GM19397 (cell line): ENCODE results near the gene BTBD8.

Experiments
- ATAC-seq: cut with Tn5 transposase; IDR thresholded peaks from one replicate; pipeline ENCODE4 v1.9.1; 2021; ENCODE audit warnings: mild to moderate bottlenecking, moderate library complexity; ENCODE audit not compliant: unreplicated experiment

BTBD8 gene

DNA sequence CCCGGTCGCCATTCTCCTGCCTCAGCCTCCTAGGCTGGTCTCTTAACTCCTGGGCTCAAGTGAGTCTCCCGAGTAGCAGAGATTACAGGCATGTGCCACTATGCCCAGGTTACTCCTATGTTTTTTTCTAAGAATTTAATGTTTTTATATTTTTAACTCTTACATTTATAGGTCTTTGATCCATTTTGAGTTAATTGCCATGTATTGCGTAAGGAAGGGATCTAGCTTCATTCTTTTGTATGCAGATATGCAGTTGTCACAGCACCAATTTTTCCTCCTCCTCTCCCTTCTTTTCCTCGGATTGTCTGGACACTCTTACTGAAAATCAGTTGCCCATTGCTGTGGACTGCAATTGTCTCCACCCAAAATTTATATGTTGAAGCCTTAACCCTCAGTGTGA lies 11.5 kb downstream of the BTBD8 start:
- ATAC-seq: no peak

DNA sequence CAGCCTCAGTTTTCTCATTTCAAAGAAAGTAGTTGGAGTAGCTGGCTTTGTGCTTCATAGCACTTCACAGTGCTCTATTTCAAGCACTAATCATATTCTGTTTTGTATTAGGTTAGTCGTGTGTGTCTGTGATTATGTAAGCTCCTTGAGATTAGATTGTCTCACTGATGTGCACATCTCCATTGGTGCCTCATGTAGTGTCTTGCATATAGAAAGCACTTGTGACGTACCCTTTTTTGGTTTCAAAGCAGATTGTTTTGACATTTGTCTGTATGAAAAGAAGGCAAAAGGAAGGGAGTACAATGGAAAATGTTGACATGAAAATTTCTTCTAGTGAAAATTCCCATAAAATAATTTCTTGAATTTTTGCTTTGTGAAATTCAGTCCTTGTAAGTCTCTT lies 13.9 kb downstream of the BTBD8 start:
- no peak for ATAC-seq

DNA sequence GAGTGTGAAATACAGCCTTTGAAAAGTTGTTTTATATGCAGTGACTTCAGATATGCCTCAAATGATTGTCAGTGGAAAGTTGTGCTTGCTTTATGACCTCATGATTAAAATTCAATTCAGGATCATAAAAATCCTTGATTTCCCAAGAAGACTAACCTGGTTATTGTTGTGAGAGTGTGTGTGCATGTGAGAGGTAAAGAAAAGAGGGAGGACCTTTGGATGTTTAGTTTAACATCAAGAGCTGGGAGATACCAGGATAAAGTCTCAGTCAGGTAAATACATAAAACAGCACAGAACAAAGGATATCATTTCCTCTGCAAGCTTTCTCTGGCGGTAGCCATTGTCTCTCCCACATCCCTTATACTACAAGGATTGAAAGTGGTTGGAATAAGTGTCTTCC lies 14.4 kb downstream of the BTBD8 start:
- no peak for ATAC-seq

DNA sequence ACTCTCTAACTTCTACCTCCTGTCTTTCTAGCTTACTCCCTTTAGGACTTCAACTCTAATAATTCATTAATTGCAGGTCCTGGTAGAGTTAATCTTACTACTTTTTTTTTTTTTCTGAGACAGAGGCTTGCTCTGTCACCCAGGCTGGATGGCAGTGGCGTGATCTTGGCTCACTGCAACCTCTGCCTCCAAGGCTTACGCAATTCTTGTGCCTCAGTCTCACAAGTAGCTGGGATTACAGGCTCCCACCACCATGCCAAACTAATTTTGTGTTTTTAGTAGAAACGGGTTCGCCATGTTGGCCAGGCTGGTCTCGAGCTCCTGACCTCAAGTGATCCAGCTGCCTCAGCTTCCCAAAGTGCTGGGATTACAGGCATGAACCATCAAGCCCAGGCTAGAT lies 15.7 kb downstream of the BTBD8 start:
- no peak for ATAC-seq

DNA sequence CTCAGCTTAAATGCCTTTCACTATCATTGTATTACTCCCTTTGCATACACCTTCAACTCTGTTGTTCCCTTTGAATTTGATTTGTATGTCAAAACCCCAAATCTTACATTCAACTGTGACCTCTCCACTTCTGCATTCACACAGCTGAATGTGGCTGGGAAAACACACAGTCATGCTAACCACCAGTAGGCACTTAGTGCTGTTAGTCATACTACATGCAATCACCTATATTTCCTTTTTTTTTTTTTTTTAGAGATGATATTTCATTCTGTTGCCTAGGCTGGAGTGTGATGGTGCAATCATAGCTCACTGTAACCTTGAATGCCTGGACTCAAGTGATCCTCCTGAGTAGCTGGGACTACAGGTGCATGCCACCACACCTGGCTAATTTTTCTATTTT lies 16.2 kb downstream of the BTBD8 start:
- ATAC-seq: no peak

DNA sequence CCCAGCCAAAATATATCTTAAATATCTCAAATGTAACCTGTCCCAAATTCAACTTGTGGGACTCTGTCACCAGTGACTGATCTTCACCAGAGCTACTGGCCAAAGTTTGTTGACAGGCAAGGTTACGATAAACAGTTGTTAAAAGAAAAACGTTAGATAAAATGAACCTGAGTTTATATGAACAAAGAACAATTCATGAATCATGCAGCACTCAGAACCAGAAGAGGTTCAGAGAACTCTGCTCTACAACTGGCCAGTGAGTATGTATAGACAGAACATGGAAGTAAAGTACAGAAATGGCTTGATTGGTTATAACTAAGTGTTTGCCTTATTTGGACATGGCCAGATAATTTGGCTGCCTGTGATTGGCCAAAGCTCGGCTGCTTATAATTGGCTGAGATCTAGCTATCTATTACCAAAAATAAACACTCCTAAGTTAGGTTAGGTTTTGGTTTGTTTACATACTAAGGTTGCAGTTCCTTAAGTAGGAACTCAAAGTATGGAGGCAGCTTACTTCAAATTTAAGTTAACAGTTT lies 25.5 kb downstream of the BTBD8 start:
- no peak for ATAC-seq

DNA sequence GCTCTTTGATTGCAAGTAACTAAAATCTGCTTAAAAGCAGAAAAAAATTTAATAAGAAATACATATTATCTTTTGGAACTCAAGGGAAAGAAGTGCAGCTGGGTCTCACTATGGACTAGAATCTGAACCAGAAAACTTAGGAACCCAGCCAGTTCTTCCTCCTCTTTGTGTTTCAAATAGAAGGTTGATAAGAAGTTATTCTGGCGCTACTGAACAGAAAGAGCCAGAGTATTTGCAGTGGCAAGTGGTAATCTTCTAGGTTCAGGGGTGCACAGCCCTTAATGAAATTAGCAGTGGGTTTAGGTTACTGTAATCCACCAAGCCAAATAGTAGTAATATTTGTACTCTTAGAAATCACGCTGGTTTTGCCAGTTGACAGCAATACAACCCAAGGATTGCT lies 28.5 kb downstream of the BTBD8 start:
- no peak for ATAC-seq

DNA sequence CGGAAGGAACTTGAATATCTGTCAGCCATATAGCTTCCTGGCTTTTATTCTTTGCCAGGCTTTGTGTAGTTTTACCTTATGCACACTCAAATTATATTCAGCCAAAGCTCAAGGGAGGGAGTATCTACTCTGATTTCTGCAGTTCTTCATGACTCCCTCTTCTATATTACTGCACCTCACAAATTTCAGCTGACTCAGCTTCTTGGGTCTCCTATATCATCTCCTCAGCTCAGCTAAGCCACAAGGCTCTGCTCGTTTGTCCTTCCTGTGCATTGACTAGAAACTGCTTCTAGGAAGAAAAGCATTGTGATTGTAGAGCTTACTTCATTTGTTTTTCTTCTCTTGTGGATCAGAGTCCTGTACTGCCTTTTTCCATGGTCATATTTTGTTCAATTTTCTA lies 37.4 kb downstream of the BTBD8 start:
- no peak for ATAC-seq

DNA sequence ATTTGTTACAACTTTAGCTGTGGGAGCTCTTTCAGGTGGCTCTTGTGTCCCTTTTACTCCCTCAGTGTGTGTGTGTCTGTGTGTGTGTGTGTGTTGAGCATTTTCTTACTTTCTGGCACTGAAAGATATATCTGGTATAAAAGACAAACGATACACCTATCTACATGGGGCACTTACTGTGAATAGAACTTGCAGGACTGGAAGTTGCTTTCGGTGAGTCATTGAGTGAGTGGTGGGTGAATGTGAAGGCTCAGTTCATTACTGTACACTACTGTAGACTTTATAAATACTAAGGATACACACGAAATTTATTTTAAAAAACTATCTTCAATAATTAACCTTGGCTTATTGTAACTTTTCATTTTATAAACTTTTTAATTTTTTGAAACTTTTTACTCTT lies 38.7 kb downstream of the BTBD8 start:
- no peak for ATAC-seq

DNA sequence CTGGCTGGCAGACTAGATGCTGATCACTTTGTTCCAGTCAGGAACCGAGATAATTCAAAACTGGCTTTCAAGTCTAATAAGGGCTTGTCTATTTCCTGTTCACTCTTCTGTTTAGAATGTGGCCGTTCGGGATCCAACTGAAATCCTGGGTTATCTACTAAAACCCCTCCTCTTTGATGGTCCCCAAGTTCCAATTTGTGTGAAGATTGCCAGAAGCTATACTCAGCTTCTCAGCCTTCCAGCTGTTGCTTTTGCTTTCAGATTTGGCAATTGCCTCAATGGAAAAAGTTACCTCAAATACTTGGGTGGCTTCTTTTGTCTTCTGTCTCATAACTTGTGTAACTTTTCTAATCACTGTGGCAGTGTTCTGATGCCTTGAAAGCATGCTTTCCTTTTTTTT lies 43.7 kb downstream of the BTBD8 start:
- no peak for ATAC-seq

DNA sequence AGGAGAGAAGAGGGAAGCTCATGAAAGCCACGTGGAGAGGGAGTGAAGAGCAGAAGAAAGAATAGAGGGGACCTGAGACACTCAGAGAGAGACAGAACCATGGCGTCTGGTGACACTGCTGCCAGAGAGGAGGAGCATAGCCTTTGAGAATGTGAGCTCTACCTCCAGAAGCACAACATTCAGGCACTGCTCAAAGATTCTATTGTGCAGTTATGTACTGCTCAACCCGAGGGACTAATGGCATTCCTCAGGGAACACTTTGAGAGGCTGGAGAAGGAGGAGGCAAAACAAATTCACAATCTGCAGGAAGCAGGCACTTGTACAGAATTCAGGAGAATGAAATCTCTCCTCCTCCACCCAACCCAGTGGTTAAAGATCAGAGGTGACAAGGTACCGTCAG lies 45.1 kb downstream of the BTBD8 start:
- no peak for ATAC-seq

DNA sequence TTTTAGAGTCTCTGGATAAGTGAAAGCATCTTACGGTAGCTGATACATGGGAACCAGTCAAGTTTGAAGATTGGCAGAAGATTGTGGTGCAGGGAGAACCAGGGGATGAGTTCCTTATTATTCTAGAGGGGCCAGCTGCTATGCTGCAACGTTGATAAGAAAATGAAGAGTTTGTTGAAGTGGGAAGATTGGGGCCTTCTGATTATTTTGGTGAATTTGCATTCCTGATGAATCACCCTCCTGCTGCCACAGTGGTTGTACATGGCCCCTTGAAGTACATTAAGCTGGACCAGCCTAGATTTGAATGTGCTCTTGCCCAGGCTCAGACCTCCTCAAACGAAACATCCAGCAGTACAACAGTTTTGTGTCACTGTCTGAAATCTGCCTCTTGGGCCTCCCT lies 45.9 kb downstream of the BTBD8 start:
- ATAC-seq: no peak

DNA sequence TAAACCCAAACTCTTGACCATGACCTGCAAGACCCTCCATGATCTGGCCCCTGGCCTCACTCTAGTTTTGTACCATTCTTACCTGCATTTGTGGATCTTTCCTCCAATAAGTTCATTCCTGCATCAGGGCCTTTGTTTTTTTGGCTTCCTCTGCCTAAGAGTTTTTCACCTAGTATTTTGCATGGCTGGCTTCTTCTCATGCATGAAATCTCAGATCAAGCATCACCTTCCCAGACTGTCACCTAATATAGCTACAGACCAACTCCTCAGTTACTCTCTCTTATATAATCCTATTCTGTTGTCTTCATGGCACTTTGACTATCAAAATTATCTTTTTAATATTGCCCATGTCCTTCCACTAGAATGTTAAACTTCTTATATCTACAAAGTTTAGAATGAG lies 54.2 kb downstream of the BTBD8 start:
- no peak for ATAC-seq

DNA sequence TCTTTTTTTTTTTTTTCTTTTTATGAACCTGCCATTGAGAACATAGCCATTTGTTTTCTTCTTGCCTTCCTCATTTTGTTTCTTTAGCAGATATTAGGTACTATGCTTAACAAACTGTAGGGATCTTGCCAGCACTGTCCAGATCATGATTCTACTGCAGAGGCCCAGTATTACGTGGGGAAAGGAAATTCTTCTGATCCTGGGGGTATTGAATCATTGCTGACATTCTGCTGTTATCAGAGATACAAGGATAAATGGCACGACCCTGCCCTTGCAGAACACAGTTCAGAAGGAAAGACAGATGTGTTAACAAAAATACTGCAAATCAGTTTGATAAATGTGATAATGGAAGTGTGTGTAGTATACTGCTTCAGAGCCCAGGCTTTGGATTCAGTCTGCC lies 56.2 kb downstream of the BTBD8 start:
- no peak for ATAC-seq

DNA sequence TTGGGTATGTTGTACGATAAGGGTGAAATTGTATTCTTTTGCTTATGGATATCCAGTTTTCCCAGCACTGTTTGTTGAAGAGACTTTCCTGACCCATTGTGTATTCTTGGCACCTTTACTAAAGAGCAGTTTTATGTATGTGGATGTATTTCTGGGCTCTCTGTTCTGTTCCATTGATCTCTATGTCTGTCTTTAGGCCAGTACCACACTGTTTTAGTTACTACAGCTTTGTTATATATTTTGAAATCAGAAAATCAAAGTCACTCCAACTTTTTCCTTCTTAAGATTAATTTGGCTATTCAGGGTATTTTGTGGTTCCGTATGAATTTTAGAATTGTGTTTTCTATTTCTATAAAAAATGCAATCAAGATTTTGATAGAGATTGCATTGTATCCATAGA lies 74.8 kb downstream of the BTBD8 start:
- ATAC-seq: no peak

DNA sequence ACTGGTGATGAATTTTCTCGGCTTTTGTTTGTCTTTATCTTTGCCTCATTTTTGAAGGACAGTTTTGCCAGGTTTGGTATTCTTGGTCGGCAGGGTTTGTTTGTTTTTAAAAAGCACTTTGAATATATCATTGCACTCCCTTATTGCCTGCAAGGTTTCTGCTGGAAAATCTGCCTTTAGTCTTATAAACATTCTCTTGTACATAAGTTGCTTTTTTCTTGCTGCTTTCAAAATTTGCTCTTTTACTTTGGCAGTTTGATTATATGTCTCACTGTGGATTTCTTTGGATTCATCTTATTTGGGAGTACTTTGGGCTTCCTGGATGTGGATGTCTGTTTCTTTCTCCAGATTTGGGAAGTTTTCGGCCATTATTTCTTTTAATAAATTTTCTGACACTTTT lies 79.4 kb downstream of the BTBD8 start:
- no peak for ATAC-seq

DNA sequence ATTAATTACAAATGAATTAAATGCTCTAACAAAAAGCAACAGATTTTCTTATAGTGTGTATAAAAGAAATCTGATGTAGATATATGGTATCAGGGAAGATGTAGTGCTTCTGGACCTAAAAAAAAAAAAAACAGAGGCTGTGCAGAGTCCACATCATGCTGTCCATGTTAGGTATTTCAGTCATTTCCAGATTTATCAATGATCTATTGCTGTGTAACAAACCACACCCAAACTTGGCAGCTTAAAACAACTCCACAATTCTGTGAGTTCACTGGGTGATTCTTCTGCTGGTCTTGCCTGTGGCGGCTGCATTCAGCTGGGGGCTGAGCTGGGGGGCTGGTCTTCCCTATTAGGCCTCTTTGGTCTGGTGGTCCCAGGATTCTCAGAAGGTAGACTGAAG lies 85.2 kb downstream of the BTBD8 start:
- ATAC-seq: no peak

DNA sequence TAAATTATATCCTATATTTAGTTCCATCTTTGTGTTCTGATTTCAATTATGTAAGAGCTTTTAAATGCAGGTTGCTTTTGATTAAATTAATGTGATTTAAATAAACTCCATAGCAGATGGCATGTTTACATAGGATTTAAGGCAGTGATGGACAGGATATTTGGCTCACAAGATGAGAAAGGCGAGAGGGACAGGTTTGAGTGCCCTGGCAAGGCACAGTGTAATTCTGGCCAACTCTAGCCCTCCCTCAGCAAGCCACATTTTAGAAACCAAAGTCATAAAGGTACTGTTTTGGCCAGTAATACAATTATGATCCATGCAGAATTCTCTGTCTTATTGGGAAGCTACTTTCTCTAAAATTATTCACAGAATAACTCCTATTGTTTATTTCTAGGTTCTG lies 87.0 kb downstream of the BTBD8 start:
- no peak for ATAC-seq

DNA sequence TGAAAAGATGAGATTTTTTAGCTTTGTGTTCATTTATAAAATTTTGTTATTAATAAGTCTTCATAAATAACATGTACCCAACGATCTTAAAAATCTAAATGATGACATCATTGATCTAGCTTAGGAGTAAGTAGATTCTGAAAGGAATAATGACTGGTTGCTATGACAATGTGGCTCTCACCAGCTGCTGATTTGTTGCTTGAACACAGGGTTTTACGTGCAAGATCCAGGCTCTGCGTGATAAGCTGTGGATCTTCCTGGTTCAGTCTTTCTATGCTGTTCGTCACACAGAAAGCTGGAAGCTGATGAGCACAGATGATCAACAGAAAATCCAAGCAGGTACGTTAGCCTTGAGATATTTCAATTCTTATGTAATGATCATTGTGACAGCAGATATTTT lies 88.5 kb downstream of the BTBD8 start:
- no peak for ATAC-seq

DNA sequence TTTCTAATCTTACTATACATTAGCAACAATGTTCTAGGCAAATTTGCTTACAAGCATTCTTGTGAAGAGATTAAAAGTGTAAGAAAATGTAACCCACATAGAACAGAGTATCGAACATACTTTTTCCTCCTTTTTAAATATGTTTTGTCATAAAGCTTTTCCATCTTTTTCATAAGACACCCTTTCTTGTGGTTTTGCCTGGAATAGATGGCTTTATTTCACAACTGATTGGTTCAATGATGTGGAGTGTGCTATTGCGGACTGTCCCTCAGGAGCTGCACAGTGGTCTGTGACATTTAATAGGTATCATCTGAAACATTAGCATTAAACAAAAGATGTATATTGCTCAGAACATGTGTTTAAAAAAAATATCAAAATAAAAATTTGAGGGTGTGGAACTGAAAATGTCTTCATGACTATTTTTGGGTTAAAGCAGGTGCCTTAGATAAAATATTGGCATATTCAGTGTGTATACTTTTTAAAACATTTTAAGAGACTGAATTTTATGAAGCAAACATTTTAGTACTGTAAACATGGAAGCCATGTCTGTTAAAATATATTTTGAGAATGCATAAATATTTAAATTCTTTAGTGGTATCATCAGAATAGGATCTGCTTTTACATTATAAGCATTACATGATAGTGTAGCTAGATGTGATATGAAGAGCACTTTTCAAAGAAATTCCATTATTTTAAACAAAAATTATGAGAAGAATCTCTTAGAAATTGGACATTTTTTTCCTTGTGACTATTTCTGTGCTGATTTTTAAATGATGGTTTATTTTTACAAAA lies 89.3 kb downstream of the BTBD8 start:
- no peak for ATAC-seq

DNA sequence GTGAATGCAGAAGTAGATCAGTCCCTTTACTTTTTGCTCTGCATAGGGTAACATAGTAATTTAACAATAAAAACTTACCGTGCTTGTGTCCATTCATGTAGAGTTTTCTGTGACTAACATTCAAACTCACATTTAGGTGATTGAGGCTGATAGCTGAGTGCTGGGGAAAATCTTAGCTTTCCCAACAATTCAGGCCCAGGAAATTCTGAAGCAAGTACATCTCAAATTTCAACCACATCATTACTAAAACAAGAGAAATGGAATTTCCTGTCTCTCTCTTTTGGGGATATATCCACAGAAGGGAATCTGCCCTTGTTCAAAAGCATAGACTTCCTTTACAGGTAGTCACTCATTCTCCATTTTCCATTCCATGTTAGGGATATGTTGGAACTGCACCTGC lies 104.5 kb downstream of the BTBD8 start:
- ATAC-seq: no peak

DNA sequence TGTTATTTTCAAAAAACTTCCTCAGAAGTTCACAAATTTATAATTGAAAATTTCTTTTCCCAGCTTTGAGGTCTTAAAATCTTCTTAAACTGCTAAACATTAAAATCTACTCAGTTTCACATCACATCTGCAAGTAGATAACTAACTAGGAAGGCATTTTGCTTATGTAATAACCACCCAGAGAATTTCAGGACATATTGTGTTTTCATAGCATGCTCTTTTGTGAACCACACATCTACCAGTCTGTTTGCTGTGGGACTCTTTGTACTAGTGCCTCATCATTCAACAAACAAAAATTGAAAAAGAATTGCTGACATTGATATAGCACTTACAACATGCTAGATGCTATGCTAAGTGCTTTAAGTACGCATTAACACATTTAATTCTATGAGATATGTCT lies 105.9 kb downstream of the BTBD8 start:
- no peak for ATAC-seq
